Mesenteric fat pad (tissue), 1 donor: ENCODE data around the gene OLFML2A. TPM values are rescaled to one million over a fixed set of nuclear protein-coding genes. Genes with fewer than 3 reads are reported as not detected.
"Not testable (repeated sequence)": the region's sequence is repeated elsewhere in the genome, so short reads cannot be mapped to it uniquely, and the experiment has no call there.

Source experiments
- DNase-seq: peaks from one replicate; pipeline ENCODE4 v3.0.0-alpha.2; 2020; ENCODE audit warnings: low spot score
- total RNA-seq: library from RNA; stranded (reverse); fragmentation: NEBNext Ultra II Directional; extraction: Animal tissue kit (Norgen Biotek cat#: 25700); gene quantifications from one replicate; pipeline ENCODE4 v1.2.1, GENCODE V29; 2021
- donor health status: DM: yes; HTN: yes; CAD: no.

OLFML2A gene
- total RNA-seq, 1 donor from 2014 or later = 10.7 TPM

GRCh38 chr9:124818431-124819281 is 41.7 kb downstream of the OLFML2A start:
- no peak for DNase-seq

GRCh38 chr9:124820698-124821623 is 44.0 kb downstream of the OLFML2A start:
- no peak for DNase-seq

- DNase-seq = no peak
Observed at GRCh38 chr9:124828489-124829333, 51.8 kb downstream of the OLFML2A start.

GRCh38 chr9:124829334-124829669 is 52.4 kb downstream of the OLFML2A start:
- no peak for DNase-seq

GRCh38 chr9:124830593-124830992 is 53.7 kb downstream of the OLFML2A start:
- no peak for DNase-seq

- DNase-seq = no peak
Observed at GRCh38 chr9:124831642-124832364, 54.9 kb downstream of the OLFML2A start.

GRCh38 chr9:124834591-124834990 is 57.7 kb downstream of the OLFML2A start:
- no peak for DNase-seq

- no peak for DNase-seq
Observed at GRCh38 chr9:124835026-124835557, 58.2 kb downstream of the OLFML2A start.

GRCh38 chr9:124838132-124838531 is 61.2 kb downstream of the OLFML2A start:
- not testable (repeated sequence) for DNase-seq

- not testable (repeated sequence) for DNase-seq
Observed at GRCh38 chr9:124838567-124839275, 61.8 kb downstream of the OLFML2A start.

GRCh38 chr9:124839612-124840299 is 62.8 kb downstream of the OLFML2A start:
- DNase-seq = no peak

- no peak for DNase-seq
Observed at GRCh38 chr9:124840300-124840833, 63.4 kb downstream of the OLFML2A start.

- DNase-seq = no peak
Observed at GRCh38 chr9:124841075-124841821, 64.3 kb downstream of the OLFML2A start.

GRCh38 chr9:124843456-124844034 is 66.6 kb downstream of the OLFML2A start:
- DNase-seq = no peak

- DNase-seq = no peak
Observed at GRCh38 chr9:124844291-124844690, 67.4 kb downstream of the OLFML2A start.

- not testable (repeated sequence) for DNase-seq
Observed at GRCh38 chr9:124846467-124846866, 69.5 kb downstream of the OLFML2A start.

- DNase-seq = no peak
Observed at GRCh38 chr9:124846969-124847368, 70.0 kb downstream of the OLFML2A start.

GRCh38 chr9:124849801-124850200 is 72.9 kb downstream of the OLFML2A start:
- DNase-seq = no peak
